Esophagus muscularis mucosa (tissue), 4 donors: ENCODE results near the gene UACA. TPM values are rescaled to one million over a fixed set of nuclear protein-coding genes. Genes with fewer than 3 reads are reported as not detected.

Source experiments
- DNase-seq: peaks from one replicate; pipeline ENCODE4 v3.0.0-alpha.2; 2017; ENCODE audit errors: extremely low spot score
- H3K27ac ChIP-seq, 4 donors: fragments of 200-600 bp; sonication (generic); replicated peaks in 1 of 4; 1 replicate in 3 of 4; 2 replicates in 1 of 4; pipeline ENCODE4 v1.5.1; 2016 to 2019; ENCODE audit warnings: mild to moderate bottlenecking in 1 of 4
- H3K27me3 ChIP-seq, 4 donors: fragments of 200-600 bp; sonication (generic); one replicate each; pipeline versions ENCODE4 v1.5.1 to v1.6.0; 2016 to 2019
- H3K36me3 ChIP-seq, 4 donors: fragments of 200-600 bp; sonication (generic); one replicate each; pipeline ENCODE4 v1.5.1; 2016 to 2019
- H3K4me1 ChIP-seq, 4 donors: fragments of 200-600 bp; sonication (generic); one replicate each; pipeline ENCODE4 v1.5.1; 2016 to 2019
- H3K4me3 ChIP-seq, 4 donors: fragments of 200-600 bp; sonication (generic); 1 replicate in 2 of 4; 2 replicates in 2 of 4; pipeline ENCODE4 v1.5.1; 2016 to 2019; ENCODE audit warnings: mild to moderate bottlenecking in 4 of 4, moderate library complexity in 1 of 4
- H3K9me3 ChIP-seq, 4 donors: fragments of 200-600 bp; sonication (generic); 1 replicate in 3 of 4; 2 replicates in 1 of 4; pipeline ENCODE4 v1.5.1; 2016 to 2019
- EP300 ChIP-seq: sonication (generic); formaldehyde crosslinking; IDR thresholded peaks from one replicate; pipeline ENCODE4 v1.6.1; 2017; ENCODE audit warnings: antibody characterized with exemption
- POLR2A ChIP-seq: fragments of 450-650 bp; IDR thresholded peaks from one replicate; pipeline ENCODE4 v1.6.1; 2017; ENCODE audit warnings: antibody characterized with exemption, moderate library complexity, mild to moderate bottlenecking, low read depth
- POLR2AphosphoS5 ChIP-seq, 2 donors: sonication (generic); formaldehyde crosslinking; IDR thresholded peaks; one replicate each; pipeline ENCODE4 v1.6.1; 2017; ENCODE audit warnings: antibody characterized with exemption in 2 of 2
- WGBS: methylation state at CpG from one replicate; pipeline ENCODE4 v1.1.5; 2018; 5-methylcytosine and 5-hydroxymethylcytosine counted together
- intact Hi-C: fragments of 100-400 bp; cut with DNase I; formaldehyde crosslinking; loops from one replicate; pipeline ENCODE4 v1.15.1; 2023
- total RNA-seq, 4 donors: library from RNA; depleted of rRNA; stranded (reverse); fragments of >200 nt; gene quantifications; one replicate each; pipeline versions ENCODE4 v1.1.0 to v1.2.1, GENCODE V29; 2016
- TF ChIP-seq, protein P1 (sequence below), 3 experiments: fragments of 200-600 bp in 2 of 3; fragments of 450-650 bp in 1 of 3; sonication (generic) in 2 of 3; IDR thresholded peaks; one replicate each; pipeline ENCODE4 v1.5.1; 2017 to 2019; ENCODE audit warnings: antibody characterized with exemption in 3 of 3, mild to moderate bottlenecking in 2 of 3, moderate library complexity in 1 of 3

Gene UACA
- total RNA-seq, 4 donors from 2014 or later = 23.9 to 40.7 (median 28.9) TPM

DNA sequence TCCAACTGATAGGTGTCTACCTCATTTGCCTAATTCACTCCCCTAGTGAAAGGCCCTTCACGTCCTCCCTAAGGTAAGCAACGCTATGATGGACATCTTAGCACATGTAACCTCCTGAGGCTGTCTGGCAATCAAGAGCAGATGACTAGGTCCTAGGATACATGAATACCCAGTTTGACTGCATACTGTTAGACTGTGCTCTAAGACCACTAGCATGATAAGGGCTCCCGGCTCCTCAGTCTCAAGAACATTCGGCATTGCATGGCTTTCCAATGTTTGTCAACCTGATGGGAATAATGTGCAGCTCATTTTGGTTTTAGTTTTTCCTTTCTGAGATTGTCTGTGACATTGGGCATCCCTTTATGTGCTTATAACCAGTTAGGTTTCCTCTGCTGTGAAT is 152.1 kb downstream of the UACA start:
- intact Hi-C loops = no loop called here
- 92% methylated on average over 4 of the region's 4 CpGs for WGBS

DNA sequence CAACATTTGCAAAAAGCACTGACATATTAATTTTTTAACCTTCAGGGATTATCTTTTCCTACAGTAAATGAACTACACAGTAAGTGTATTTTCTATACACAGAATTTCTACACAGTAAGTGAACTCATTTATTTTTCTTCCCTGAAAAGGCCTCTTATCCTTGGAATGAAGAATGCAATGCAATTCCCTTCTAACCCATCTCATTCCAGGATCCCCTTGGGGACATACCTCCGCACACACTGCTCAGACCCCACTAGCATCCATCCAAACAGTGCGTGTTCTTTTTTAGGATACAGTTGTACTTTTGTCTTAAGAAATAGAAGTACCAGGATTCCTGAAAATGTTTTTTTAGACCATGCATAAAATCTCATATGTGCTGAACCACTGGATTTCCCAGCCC is 152.8 kb downstream of the UACA start:
- intact Hi-C loops = no loop called here
- Histone ChIP-seq H3K27ac (no peak overlapping the region), H3K36me3 (no peaks in the 10 kb centered on the region), H3K27me3 (no peaks in the 10 kb centered on the region), H3K9me3 (no peaks in the 10 kb centered on the region), H3K4me3 (no peak overlapping the region), H3K4me1 (peaks cover 8 to 10% (median 8%) of the 10 kb centered on the region in 4 donors)
- TF ChIP-seq POLR2AphosphoS5 (IDR thresholded peaks at IDR 0.05) = no peak
- TF ChIP-seq EP300 = no peak
- TF ChIP-seq POLR2A = no peak
- TF ChIP-seq, protein P1, sequence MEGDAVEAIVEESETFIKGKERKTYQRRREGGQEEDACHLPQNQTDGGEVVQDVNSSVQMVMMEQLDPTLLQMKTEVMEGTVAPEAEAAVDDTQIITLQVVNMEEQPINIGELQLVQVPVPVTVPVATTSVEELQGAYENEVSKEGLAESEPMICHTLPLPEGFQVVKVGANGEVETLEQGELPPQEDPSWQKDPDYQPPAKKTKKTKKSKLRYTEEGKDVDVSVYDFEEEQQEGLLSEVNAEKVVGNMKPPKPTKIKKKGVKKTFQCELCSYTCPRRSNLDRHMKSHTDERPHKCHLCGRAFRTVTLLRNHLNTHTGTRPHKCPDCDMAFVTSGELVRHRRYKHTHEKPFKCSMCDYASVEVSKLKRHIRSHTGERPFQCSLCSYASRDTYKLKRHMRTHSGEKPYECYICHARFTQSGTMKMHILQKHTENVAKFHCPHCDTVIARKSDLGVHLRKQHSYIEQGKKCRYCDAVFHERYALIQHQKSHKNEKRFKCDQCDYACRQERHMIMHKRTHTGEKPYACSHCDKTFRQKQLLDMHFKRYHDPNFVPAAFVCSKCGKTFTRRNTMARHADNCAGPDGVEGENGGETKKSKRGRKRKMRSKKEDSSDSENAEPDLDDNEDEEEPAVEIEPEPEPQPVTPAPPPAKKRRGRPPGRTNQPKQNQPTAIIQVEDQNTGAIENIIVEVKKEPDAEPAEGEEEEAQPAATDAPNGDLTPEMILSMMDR (IDR thresholded peaks at IDR 0.05) = no peak
- DNase-seq = no peak
- WGBS = 83% methylated on average over 2 of the region's 2 CpGs

More for the DNA sequence above, 152.1 kb downstream of the UACA start:
- H3K4me1 ChIP-seq = peaks cover under 1 to 3% (median under 1%) of the 10 kb centered on the region in 4 donors
- TF ChIP-seq POLR2AphosphoS5 (IDR thresholded peaks at IDR 0.05) (no peak), EP300 (no peak), POLR2A (no peak)
- TF ChIP-seq, protein P1 (IDR thresholded peaks at IDR 0.05) = no peak
- H3K36me3 ChIP-seq = no peaks in the 10 kb centered on the region
- peak; percentile 74 for DNase-seq
- H3K9me3 ChIP-seq = no peaks in the 10 kb centered on the region
- H3K27ac ChIP-seq = no peak overlapping the region
- no peak overlapping the region for H3K4me3 ChIP-seq
- no peaks in the 10 kb centered on the region for H3K27me3 ChIP-seq

DNA sequence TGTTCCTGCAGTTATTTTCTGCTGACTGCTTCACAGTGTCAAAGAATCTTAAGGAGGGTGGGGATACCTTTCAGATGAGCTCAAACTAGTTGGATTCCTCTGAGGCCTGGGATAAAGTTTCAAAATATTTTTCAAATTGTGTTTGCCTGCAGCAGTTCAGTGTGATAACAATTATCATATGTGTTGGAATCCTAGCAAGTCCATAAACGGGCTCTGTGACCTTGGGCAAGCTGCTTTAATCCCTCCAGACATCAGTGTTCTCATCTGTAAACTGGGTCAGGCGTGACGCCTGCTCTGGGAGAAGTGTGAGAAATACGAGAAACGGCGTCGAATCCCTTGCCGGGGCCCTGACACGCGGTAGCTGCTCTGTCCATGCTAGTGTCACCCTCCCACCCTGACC is 153.5 kb downstream of the UACA start:
- no peaks in the 10 kb centered on the region for H3K36me3 ChIP-seq
- no peak overlapping the region for H3K4me3 ChIP-seq
- WGBS = 92% methylated on average over 10 of the region's 10 CpGs
- intact Hi-C loops = no loop called here
- no peaks in the 10 kb centered on the region for H3K27me3 ChIP-seq
- TF ChIP-seq, protein P1 (IDR thresholded peaks at IDR 0.05) = no peak
- TF ChIP-seq EP300 (no peak), POLR2A (no peak), POLR2AphosphoS5 (IDR thresholded peaks at IDR 0.05) (no peak)
- H3K9me3 ChIP-seq = no peaks in the 10 kb centered on the region
- H3K27ac ChIP-seq = no peak overlapping the region
- H3K4me1 ChIP-seq = peaks cover 14 to 17% (median 15%) of the 10 kb centered on the region in 4 donors
- DNase-seq = peak; percentile 39

- no peak overlapping the region for H3K27ac ChIP-seq
- H3K27me3 ChIP-seq = no peaks in the 10 kb centered on the region
- H3K4me3 ChIP-seq = no peak overlapping the region
- TF ChIP-seq POLR2AphosphoS5 (IDR thresholded peaks at IDR 0.05) = no peak
- TF ChIP-seq, protein P1 (IDR thresholded peaks at IDR 0.05) = no peak
- TF ChIP-seq EP300 = no peak
- no peak for TF ChIP-seq POLR2A
- WGBS = 58% methylated on average over 5 of the region's 5 CpGs
- DNase-seq = peak; percentile 50
- intact Hi-C loops = no loop called here
- H3K36me3 ChIP-seq = no peaks in the 10 kb centered on the region
- peaks cover 19 to 24% (median 22%) of the 10 kb centered on the region in 4 donors for H3K4me1 ChIP-seq
- H3K9me3 ChIP-seq = no peaks in the 10 kb centered on the region
Measured at GRCh38 chr15:70608144-70608543, 155.2 kb downstream of the UACA start.
